ENCODE results near the gene NAALAD2. TPM values are rescaled to one million over a fixed set of nuclear protein-coding genes. Genes with fewer than 3 reads are reported as not detected.

The NAALAD2 gene
- total RNA-seq, 1 experiment from 2014 or later, result 0.29 TPM

DNA sequence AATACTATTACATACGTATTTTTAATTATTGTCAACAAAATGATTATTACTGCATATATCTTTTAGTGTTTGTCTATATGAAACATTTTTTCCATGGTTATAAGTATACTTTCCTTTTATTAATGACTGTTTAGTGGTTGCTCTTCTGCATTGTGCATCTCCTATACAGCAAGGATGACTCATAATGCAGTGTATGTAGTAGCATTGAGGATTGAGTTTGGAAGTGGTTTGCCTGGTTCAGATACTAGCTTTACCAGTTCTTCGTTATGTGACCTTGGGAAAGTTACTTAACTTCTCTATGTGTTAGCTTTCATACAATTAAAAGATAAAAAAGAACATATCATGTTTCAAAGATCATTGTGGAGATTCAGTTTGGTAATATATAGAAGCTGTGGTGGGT is 44.3 kb downstream of the NAALAD2 start:
- no TSS peak for BruUV-seq (replicated peaks)
- CTCF ChIA-PET, result no interaction called here
- H3K27ac ChIP-seq (ENCODE audit: low read length), result no peak overlapping the region
- no peak overlapping the region for H3K4me3 ChIP-seq (ENCODE audit: low read length)
- no peak overlapping the region for H3K4me2 ChIP-seq (ENCODE audit: low read length)
- no peak overlapping the region for H2AFZ ChIP-seq (ENCODE audit: low read length)
- no peaks in the 10 kb centered on the region for H3K9me2 ChIP-seq (replicated peaks; ENCODE audit: low read length)
- intact Hi-C loops (cut with micrococcal nuclease), result no loop called here
- H3K9me3 ChIP-seq (ENCODE audit: low read length), result no peaks in the 10 kb centered on the region
- H3K27me3 ChIP-seq (ENCODE audit: low read length), result no peaks in the 10 kb centered on the region
- H3K36me3 ChIP-seq (ENCODE audit: low read depth, low read length), result no peaks in the 10 kb centered on the region
- POLR2A ChIA-PET (ENCODE audit: unreplicated experiment), result no interaction called here
- H4K20me1 ChIP-seq (ENCODE audit: low read length), result no peaks in the 10 kb centered on the region
- TF ChIP-seq EZH2 (IDR thresholded peaks at IDR 0.05; ENCODE audit: low read length, unreplicated experiment) (no peak), EZH2phosphoT487 (IDR thresholded peaks at IDR 0.05; ENCODE audit: borderline replicate concordance, low read length) (no peak)
- TF ChIP-seq, protein P1, sequence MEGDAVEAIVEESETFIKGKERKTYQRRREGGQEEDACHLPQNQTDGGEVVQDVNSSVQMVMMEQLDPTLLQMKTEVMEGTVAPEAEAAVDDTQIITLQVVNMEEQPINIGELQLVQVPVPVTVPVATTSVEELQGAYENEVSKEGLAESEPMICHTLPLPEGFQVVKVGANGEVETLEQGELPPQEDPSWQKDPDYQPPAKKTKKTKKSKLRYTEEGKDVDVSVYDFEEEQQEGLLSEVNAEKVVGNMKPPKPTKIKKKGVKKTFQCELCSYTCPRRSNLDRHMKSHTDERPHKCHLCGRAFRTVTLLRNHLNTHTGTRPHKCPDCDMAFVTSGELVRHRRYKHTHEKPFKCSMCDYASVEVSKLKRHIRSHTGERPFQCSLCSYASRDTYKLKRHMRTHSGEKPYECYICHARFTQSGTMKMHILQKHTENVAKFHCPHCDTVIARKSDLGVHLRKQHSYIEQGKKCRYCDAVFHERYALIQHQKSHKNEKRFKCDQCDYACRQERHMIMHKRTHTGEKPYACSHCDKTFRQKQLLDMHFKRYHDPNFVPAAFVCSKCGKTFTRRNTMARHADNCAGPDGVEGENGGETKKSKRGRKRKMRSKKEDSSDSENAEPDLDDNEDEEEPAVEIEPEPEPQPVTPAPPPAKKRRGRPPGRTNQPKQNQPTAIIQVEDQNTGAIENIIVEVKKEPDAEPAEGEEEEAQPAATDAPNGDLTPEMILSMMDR (conservative IDR thresholded peaks at IDR 0.05; ENCODE audit: low read depth, low read length), result no peak
- no peaks in the 10 kb centered on the region for H3F3A ChIP-seq (ENCODE audit: low read length, unreplicated experiment)
- ATAC-seq, result peak; percentile 90
- H3K79me2 ChIP-seq (ENCODE audit: low read length), result no peaks in the 10 kb centered on the region
- no peak overlapping the region for H3K9ac ChIP-seq (ENCODE audit: low read length)
- no peaks in the 10 kb centered on the region for H3K4me1 ChIP-seq (ENCODE audit: insufficient read depth, low read length)
- peak; percentile 88 for DNase-seq

DNA sequence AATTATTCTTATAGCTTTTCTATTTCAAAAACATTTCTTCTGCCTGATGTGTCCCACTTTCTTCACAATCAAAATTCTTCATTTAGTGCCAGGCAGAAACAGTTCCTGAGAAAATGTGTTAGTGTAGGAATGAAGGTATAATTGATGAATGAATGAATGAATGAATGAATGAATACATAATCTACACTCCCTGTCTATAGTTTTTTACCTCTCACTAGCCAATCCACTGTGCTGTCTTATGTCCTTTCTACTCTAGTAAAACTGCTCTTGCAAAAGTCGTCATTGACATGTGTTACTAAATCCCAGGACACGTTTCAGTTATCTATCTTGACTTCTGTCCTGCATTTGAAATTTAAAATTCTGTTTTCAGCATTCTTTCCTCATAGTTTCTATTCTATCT is 45.5 kb downstream of the NAALAD2 start:
- intact Hi-C loops (cut with micrococcal nuclease), result no loop called here
- ATAC-seq (no peak), DNase-seq (no peak)
- H3K4me2 ChIP-seq (ENCODE audit: low read length), result no peak overlapping the region
- no peaks in the 10 kb centered on the region for H3K9me3 ChIP-seq (ENCODE audit: low read length)
- H2AFZ ChIP-seq (ENCODE audit: low read length), result no peak overlapping the region
- H4K20me1 ChIP-seq (ENCODE audit: low read length), result no peaks in the 10 kb centered on the region
- POLR2A ChIA-PET (ENCODE audit: unreplicated experiment), result no interaction called here
- no TSS peak for BruUV-seq (replicated peaks)
- no peaks in the 10 kb centered on the region for H3K27me3 ChIP-seq (ENCODE audit: low read length)
- H3K4me3 ChIP-seq (ENCODE audit: low read length), result no peak overlapping the region
- CTCF ChIA-PET, result no interaction called here
- H3K27ac ChIP-seq (ENCODE audit: low read length), result no peak overlapping the region
- no peaks in the 10 kb centered on the region for H3K79me2 ChIP-seq (ENCODE audit: low read length)
- no peaks in the 10 kb centered on the region for H3K9me2 ChIP-seq (replicated peaks; ENCODE audit: low read length)
- no peaks in the 10 kb centered on the region for H3K36me3 ChIP-seq (ENCODE audit: low read depth, low read length)
- TF ChIP-seq, protein P1 (conservative IDR thresholded peaks at IDR 0.05; ENCODE audit: low read depth, low read length), result no peak
- no peak for TF ChIP-seq EZH2phosphoT487 (IDR thresholded peaks at IDR 0.05; ENCODE audit: borderline replicate concordance, low read length)
- no peak for TF ChIP-seq EZH2 (IDR thresholded peaks at IDR 0.05; ENCODE audit: low read length, unreplicated experiment)
- H3K4me1 ChIP-seq (ENCODE audit: insufficient read depth, low read length), result no peaks in the 10 kb centered on the region
- no peak overlapping the region for H3K9ac ChIP-seq (ENCODE audit: low read length)
- no peaks in the 10 kb centered on the region for H3F3A ChIP-seq (ENCODE audit: low read length, unreplicated experiment)

DNA sequence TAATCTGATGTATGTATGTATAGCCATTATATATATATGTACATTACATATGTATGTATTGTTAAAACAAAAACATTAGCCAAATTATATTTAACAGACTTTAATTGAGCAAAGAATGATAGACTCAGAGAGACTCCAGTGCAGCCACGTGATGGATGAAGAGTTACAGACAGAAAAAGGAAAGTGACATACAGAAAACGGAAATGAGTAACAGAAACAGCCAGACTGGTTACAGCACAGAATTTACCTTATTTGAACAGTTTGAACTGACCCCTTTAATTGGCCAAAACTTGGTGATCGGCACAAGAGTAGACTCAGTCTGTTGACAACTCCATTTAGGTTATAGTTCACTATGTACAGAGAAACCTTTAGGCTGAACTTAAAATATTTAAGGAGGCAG is 53.4 kb downstream of the NAALAD2 start:
- no TSS peak for BruUV-seq (replicated peaks)
- no peaks in the 10 kb centered on the region for H3F3A ChIP-seq (ENCODE audit: low read length, unreplicated experiment)
- H3K9ac ChIP-seq (ENCODE audit: low read length), result no peak overlapping the region
- no peak overlapping the region for H3K27ac ChIP-seq (ENCODE audit: low read length)
- ATAC-seq (no peak), DNase-seq (no peak)
- TF ChIP-seq EZH2 (IDR thresholded peaks at IDR 0.05; ENCODE audit: low read length, unreplicated experiment) (no peak), EZH2phosphoT487 (IDR thresholded peaks at IDR 0.05; ENCODE audit: borderline replicate concordance, low read length) (no peak)
- TF ChIP-seq, protein P1 (conservative IDR thresholded peaks at IDR 0.05; ENCODE audit: low read depth, low read length), result no peak
- CTCF ChIA-PET, result no interaction called here
- no peak overlapping the region for H2AFZ ChIP-seq (ENCODE audit: low read length)
- H3K9me2 ChIP-seq (replicated peaks; ENCODE audit: low read length), result no peaks in the 10 kb centered on the region
- no peaks in the 10 kb centered on the region for H3K27me3 ChIP-seq (ENCODE audit: low read length)
- H3K36me3 ChIP-seq (ENCODE audit: low read depth, low read length), result no peaks in the 10 kb centered on the region
- intact Hi-C loops (cut with micrococcal nuclease), result no loop called here
- H3K79me2 ChIP-seq (ENCODE audit: low read length), result no peaks in the 10 kb centered on the region
- H3K4me2 ChIP-seq (ENCODE audit: low read length), result no peak overlapping the region
- H3K9me3 ChIP-seq (ENCODE audit: low read length), result no peaks in the 10 kb centered on the region
- H3K4me3 ChIP-seq (ENCODE audit: low read length), result no peak overlapping the region
- no peaks in the 10 kb centered on the region for H4K20me1 ChIP-seq (ENCODE audit: low read length)
- POLR2A ChIA-PET (ENCODE audit: unreplicated experiment), result no interaction called here
- H3K4me1 ChIP-seq (ENCODE audit: insufficient read depth, low read length), result no peaks in the 10 kb centered on the region

Data from PC-3 (cell line).